ENCODE data around the gene CMKLR1.

Gene CMKLR1

DNA sequence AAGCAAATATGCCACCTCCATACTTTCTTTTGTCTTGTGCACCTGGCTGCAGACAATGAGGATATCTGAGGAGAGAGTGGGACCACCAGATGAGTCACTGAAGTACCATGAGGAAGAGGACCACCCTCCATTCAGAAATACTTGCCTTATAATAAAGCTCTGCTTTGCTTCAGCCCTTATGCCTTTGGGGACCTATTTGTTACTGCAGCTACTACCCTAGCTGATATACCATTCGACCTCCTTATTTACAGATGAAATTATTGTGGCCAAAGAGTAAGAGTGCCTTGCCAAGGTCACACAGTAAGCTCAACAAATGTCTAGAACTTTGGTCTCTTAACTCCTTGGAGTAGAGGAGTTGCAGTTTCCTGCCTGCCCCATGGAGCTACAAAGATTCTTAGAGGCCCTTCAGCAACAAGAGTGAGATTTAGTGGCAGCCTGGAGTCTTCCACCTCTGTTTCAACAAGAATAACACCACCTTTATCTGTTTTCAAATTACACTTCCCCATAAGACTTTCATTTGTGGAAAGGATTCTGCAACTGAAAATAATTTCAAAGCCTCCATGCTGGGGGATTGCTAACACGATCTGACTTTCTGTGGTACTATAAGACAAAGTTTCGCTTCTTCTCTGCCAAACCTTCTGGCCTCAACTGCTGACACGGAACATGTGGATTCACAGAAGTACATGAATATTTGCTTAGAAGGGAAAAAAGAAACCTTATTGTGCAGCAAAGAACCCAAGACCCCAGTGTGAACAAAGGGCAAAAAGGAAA, 3.6 kb downstream of the CMKLR1 start:
- no peak overlapping the region for H3K27ac ChIP-seq
- TF ChIP-seq EZH2 (IDR thresholded peaks at IDR 0.05) (no peak), POLR2AphosphoS5 (IDR thresholded peaks at IDR 0.05; ENCODE audit: borderline replicate concordance, low read depth, low read length) (no peak), FOXP2 (optimal IDR thresholded peaks at IDR 0.05; ENCODE audit: control extremely low read depth, extremely low read length, insufficient read depth) (no peak)
- no peak overlapping the region for H3K4me3 ChIP-seq
- no peaks in the 10 kb centered on the region for H3K36me3 ChIP-seq (ENCODE audit: insufficient read depth, low read length)
- H3K9me3 ChIP-seq (ENCODE audit: low read depth, low read length), result no peaks in the 10 kb centered on the region
- H3K9ac ChIP-seq (ENCODE audit: insufficient read length), result no peak overlapping the region
- no peak for DNase-seq (ENCODE audit: low read depth, low spot score)

DNA sequence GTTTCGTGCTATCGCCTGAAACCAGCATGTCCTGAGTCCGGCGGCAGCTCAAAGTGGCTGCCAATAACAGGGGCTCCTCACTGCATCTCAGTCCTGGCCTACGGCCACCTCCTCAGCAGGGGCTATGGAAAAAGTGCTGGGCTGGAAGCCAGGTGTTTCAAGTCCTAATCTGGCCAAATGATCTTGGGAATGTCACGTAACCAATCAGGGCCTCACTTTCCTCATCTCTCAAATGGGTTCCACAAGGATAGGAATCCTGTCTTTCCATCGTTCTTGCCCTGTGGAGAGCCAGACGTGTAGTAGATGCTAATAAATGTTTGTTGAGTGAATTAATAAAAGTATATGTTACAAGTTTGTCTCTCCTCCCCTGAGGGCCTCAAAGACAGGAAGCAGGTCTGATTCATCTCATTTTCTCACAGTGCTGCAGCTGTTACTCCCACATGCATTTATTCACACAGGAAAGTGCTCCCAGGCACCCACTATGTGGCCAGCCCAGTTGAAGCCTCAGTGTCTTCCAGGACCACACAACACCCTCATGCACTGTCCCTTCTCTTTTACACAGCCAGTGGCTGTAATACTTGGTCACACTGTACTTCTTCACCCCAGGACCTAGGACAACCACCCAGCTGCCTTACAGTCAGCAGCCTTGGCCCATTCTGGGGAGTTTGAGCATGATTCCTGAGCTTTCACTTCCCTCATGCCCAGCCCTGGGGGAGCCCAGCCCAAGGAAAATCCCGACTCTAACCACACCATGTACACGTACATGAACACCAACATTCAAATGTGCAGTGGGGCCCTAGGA, 5.0 kb downstream of the CMKLR1 start:
- Histone ChIP-seq H3K9me3 (ENCODE audit: low read depth, low read length) (no peaks in the 10 kb centered on the region), H3K36me3 (ENCODE audit: insufficient read depth, low read length) (no peaks in the 10 kb centered on the region), H3K4me3 (no peak overlapping the region), H3K27ac (no peak overlapping the region), H3K9ac (ENCODE audit: insufficient read length) (no peak overlapping the region)
- TF ChIP-seq POLR2AphosphoS5 (IDR thresholded peaks at IDR 0.05; ENCODE audit: borderline replicate concordance, low read depth, low read length), result no peak
- no peak for TF ChIP-seq EZH2 (IDR thresholded peaks at IDR 0.05)
- DNase-seq (ENCODE audit: low read depth, low spot score), result no peak

- Histone ChIP-seq H3K36me3 (ENCODE audit: insufficient read depth, low read length) (no peaks in the 10 kb centered on the region), H3K27ac (no peak overlapping the region), H3K9me3 (ENCODE audit: low read depth, low read length) (no peaks in the 10 kb centered on the region), H3K9ac (ENCODE audit: insufficient read length) (no peak overlapping the region), H3K4me3 (no peak overlapping the region)
- DNase-seq (ENCODE audit: low read depth, low spot score), result no peak
- TF ChIP-seq EZH2 (IDR thresholded peaks at IDR 0.05), result no peak
- TF ChIP-seq FOXP2 (optimal IDR thresholded peaks at IDR 0.05; ENCODE audit: control extremely low read depth, extremely low read length, insufficient read depth), result no peak
- no peak for TF ChIP-seq POLR2AphosphoS5 (IDR thresholded peaks at IDR 0.05; ENCODE audit: borderline replicate concordance, low read depth, low read length)
These were observed 6.2 kb downstream of the CMKLR1 start for GRCh38 chr12:108332791-108333382.

DNA sequence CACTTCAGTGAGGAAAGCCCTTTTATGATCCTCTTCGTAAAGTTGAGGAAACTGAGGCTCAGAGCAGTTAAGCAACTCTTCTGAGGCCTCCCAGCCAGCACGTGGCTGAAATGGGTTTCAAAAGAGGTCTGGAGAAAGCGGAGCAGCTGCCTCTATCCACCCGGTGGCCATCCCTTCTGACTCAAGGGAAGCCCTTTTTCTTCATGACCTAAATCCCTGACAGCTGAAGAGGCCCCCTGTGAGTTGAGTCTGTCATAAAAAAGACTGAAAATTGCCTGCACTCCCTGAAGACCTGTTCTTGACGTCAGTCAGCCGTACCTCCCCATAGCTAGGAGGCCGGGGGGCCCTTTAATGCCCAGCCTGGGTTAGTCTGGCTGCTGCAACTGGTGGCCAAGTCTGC, 10.7 kb downstream of the CMKLR1 start:
- H3K9me3 ChIP-seq (ENCODE audit: low read depth, low read length), result no peaks in the 10 kb centered on the region
- TF ChIP-seq FOXP2 (optimal IDR thresholded peaks at IDR 0.05; ENCODE audit: control extremely low read depth, extremely low read length, insufficient read depth) (no peak), POLR2AphosphoS5 (IDR thresholded peaks at IDR 0.05; ENCODE audit: borderline replicate concordance, low read depth, low read length) (no peak), EZH2 (IDR thresholded peaks at IDR 0.05) (no peak)
- H3K36me3 ChIP-seq (ENCODE audit: insufficient read depth, low read length), result no peaks in the 10 kb centered on the region
- no peak overlapping the region for H3K4me3 ChIP-seq
- no peak overlapping the region for H3K27ac ChIP-seq
- no peak for DNase-seq (ENCODE audit: low read depth, low spot score)
- no peak overlapping the region for H3K9ac ChIP-seq (ENCODE audit: insufficient read length)

DNA sequence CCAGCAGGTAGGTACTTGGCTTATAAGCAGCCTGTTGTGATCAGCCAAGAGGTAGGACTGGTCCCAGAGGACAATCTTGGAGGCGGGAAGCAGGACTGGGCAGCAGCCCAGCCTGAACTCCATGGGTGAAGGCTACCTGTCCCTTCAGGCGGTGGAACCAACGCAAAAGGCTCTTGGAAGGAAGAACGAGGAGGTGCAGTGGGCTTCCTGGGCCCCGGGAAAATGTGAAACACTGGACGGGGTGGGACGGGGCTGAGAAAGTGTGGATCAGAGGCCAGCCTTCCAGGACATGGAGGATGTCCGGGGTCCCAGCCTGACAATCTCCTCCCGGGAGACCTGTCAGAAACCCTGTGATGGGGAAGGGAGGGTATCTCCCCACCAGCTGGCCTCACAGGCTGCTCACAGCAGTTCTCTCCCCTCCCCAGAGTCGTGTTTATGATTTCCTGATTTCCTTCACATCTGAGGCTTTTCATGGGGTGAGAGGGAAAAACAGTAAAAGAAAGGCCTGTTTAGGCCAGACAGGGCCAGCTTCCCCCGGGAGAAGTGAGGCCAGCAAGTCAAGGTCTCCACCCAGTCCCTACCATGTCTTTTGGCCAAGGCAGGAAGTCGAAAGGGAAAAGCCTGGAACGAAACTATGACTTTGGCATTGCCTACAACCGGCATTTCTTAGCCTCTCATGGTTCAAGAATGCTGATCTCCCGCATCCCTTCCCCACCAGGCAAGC, 11.3 kb downstream of the CMKLR1 start:
- H3K4me3 ChIP-seq, result no peak overlapping the region
- DNase-seq (ENCODE audit: low read depth, low spot score), result no peak
- H3K36me3 ChIP-seq (ENCODE audit: insufficient read depth, low read length), result no peaks in the 10 kb centered on the region
- TF ChIP-seq EZH2 (IDR thresholded peaks at IDR 0.05), result no peak
- TF ChIP-seq POLR2AphosphoS5 (IDR thresholded peaks at IDR 0.05; ENCODE audit: borderline replicate concordance, low read depth, low read length), result no peak
- TF ChIP-seq FOXP2 (optimal IDR thresholded peaks at IDR 0.05; ENCODE audit: control extremely low read depth, extremely low read length, insufficient read depth), result no peak
- no peak overlapping the region for H3K9ac ChIP-seq (ENCODE audit: insufficient read length)
- H3K27ac ChIP-seq, result no peak overlapping the region
- H3K9me3 ChIP-seq (ENCODE audit: low read depth, low read length), result no peaks in the 10 kb centered on the region

GRCh38 chr12:108326254-108326750, 12.8 kb downstream of the CMKLR1 start:
- no peaks in the 10 kb centered on the region for H3K36me3 ChIP-seq (ENCODE audit: insufficient read depth, low read length)
- no peak for TF ChIP-seq EZH2 (IDR thresholded peaks at IDR 0.05)
- no peak for TF ChIP-seq FOXP2 (optimal IDR thresholded peaks at IDR 0.05; ENCODE audit: control extremely low read depth, extremely low read length, insufficient read depth)
- no peak for TF ChIP-seq POLR2AphosphoS5 (IDR thresholded peaks at IDR 0.05; ENCODE audit: borderline replicate concordance, low read depth, low read length)
- no peak overlapping the region for H3K27ac ChIP-seq
- no peak overlapping the region for H3K9ac ChIP-seq (ENCODE audit: insufficient read length)
- H3K9me3 ChIP-seq (ENCODE audit: low read depth, low read length), result no peaks in the 10 kb centered on the region
- no peak overlapping the region for H3K4me3 ChIP-seq
- DNase-seq (ENCODE audit: low read depth, low spot score), result no peak

- H3K27ac ChIP-seq, result no peak overlapping the region
- no peaks in the 10 kb centered on the region for H3K9me3 ChIP-seq (ENCODE audit: low read depth, low read length)
- no peaks in the 10 kb centered on the region for H3K36me3 ChIP-seq (ENCODE audit: insufficient read depth, low read length)
- no peak for DNase-seq (ENCODE audit: low read depth, low spot score)
- H3K9ac ChIP-seq (ENCODE audit: insufficient read length), result no peak overlapping the region
- TF ChIP-seq FOXP2 (optimal IDR thresholded peaks at IDR 0.05; ENCODE audit: control extremely low read depth, extremely low read length, insufficient read depth) (no peak), EZH2 (IDR thresholded peaks at IDR 0.05) (no peak), POLR2AphosphoS5 (IDR thresholded peaks at IDR 0.05; ENCODE audit: borderline replicate concordance, low read depth, low read length) (no peak)
- no peak overlapping the region for H3K4me3 ChIP-seq
These were observed 13.6 kb downstream of the CMKLR1 start for GRCh38 chr12:108325549-108325948.

GRCh38 chr12:108325018-108325358, 14.1 kb downstream of the CMKLR1 start:
- TF ChIP-seq FOXP2 (optimal IDR thresholded peaks at IDR 0.05; ENCODE audit: control extremely low read depth, extremely low read length, insufficient read depth) (no peak), EZH2 (IDR thresholded peaks at IDR 0.05) (no peak), POLR2AphosphoS5 (IDR thresholded peaks at IDR 0.05; ENCODE audit: borderline replicate concordance, low read depth, low read length) (no peak)
- Histone ChIP-seq H3K9ac (ENCODE audit: insufficient read length) (no peak overlapping the region), H3K9me3 (ENCODE audit: low read depth, low read length) (no peaks in the 10 kb centered on the region), H3K27ac (no peak overlapping the region), H3K4me3 (no peak overlapping the region), H3K36me3 (ENCODE audit: insufficient read depth, low read length) (no peaks in the 10 kb centered on the region)
- DNase-seq (ENCODE audit: low read depth, low spot score), result no peak

Measured in SK-N-MC (cell line).